NCI-H526 (cell line): Measurements from ENCODE around the gene WFIKKN2.
"Not testable (repeated sequence)": the region's sequence is repeated elsewhere in the genome, so short reads cannot be mapped to it uniquely, and the experiment has no call there.

Experiments
- DNase-seq, 2 experiments: peaks; one replicate each; lab custom pipeline; 2025; lab: John Stamatoyannopoulos, UW

WFIKKN2 gene

DNA sequence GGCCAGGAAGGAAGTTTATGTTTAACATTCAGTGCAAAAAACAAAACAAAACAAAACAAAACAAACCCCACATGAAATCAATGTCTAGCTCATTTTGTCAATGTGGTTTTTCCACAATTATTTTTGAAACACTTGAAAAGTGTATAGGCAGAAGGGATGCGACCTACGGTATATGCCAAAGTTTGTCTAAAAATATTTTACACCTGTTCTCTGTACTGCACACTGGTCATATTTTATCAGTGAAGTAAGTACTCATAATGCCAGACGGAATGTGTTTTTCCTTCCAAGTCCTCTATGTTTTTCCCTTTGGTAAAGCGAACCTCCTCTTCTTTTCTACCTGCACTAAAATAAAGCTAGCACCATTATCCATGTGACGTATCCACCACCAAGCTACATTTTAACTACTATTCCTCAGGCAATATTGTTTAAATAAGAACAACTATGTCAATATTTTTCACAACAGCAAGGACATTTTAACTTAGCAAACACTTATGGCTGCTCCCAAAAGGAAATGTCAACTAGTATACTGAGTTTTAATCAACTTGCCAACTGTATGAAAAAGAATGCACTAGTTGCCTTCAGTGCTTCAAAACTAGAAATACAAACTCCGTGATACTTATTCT is 20.4 kb downstream of the WFIKKN2 start:
- DNase-seq: no peak

GRCh38 chr17:50856431-50856830 is 21.0 kb downstream of the WFIKKN2 start:
- no peak for DNase-seq

- no peak for DNase-seq
These were observed 23.3 kb downstream of the WFIKKN2 start for GRCh38 chr17:50858486-50859225.

DNA sequence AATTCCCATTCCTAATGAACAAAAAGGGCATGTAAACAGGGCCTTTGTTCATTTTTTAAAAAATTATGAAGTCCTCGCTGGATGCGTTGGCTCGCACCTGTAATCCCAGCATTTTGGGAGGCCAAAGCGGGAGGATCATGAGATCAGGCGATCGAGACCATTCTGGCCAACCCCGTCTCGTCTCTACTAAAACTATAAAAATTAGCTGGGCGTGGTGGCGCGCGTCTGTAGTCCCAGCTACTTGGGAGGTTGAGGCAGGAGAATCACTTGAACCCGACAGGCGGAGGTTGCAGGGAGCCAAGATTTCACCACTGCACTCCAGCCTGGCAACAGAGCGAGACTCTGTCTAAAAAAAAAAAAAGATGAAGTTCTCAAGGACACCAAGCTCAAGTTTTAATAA is 24.3 kb downstream of the WFIKKN2 start:
- not testable (repeated sequence) for DNase-seq

GRCh38 chr17:50861334-50861676 is 25.9 kb downstream of the WFIKKN2 start:
- DNase-seq: no peak

GRCh38 chr17:50861822-50862528 is 26.6 kb downstream of the WFIKKN2 start:
- DNase-seq: no peak

- peak; percentile 32 to 80 for DNase-seq
These were observed 27.9 kb downstream of the WFIKKN2 start for GRCh38 chr17:50863221-50863843.

- DNase-seq: no peak
These were observed 28.5 kb downstream of the WFIKKN2 start for GRCh38 chr17:50863931-50864330.

DNA sequence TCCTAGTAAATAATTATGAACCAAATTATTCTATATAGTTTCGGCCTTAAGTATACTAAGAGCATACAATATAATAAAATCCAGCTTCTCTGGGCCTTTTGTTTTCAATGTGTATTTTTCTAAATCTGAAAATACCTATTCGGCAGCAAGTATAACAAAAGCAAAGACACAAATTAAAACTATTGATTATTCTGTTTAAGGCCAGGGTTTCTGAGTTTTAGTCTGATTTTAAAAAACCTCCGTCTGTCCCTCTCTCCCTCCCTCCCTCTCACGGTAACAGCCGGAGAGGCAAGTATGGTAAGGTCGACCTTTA is 29.3 kb downstream of the WFIKKN2 start:
- DNase-seq: no peak

DNA sequence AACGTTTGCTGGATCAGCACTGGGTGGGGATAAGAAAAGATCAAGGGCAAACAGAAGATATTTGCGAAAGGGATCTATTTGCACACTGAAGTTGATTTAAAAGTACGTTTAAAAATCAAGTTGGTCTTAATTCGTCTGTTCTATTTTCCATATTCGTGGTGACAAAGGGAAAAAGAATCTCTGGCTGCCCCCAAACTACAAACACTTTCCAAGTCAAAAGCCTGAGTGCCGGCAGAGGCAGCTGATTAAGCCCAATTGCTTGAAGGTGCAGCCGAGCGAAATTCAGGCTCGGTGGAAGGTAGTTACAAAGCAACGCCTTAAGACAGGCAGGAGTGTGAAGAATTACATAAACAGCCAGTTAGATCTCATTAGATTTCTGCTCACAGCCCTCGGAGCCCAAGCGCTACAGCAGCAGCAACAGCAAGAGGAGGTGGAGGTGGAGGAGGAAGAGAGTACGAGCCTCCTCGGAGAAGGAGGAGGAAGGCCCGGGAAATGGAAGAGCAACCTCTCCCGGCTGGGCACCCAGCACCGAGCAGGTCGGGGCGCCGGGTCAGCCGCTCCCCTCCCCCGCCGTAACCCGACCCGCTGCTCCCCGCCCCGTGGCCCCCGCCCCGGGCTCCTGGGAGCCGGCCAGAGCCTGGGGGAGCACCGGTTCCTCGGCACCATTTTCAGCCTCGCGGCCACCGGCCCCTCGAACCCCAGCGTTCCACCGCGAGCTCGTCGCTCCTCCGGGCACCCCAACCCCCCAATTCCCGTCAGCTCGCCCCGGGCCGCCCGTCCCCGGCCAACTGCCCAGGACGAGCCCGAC is 29.9 kb downstream of the WFIKKN2 start:
- peak; percentile 60 to 64 for DNase-seq

DNA sequence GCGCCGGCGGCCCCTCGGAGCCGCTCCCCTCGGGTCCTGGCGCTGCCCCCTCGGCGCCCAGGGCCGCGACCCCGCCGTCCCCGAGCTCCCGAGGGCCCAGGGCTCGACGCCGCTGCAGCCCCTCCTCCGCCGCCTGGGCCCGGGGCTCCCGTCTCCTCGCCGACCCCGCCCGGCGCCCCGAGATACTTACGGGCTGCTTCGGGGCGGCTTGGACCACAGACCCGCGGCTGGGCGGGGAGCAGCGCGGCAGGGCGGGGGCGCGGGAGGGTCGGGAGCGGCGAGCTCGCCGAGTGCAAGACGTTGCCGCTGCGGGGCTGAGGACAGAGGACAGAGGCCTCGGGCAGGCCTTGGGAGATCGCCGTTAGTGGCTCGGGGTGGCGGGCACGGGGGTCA is 30.5 kb downstream of the WFIKKN2 start:
- no peak for DNase-seq

GRCh38 chr17:50866261-50866949 is 31.0 kb downstream of the WFIKKN2 start, which contains the start of gene TOB1:
Gene TOB1 (minus strand): TSS chr17:50866354. CDS start chr17:50864017, 2,337 bp downstream.
- DNase-seq: peak; percentile 98 to 99

GRCh38 chr17:50866950-50867362 is 31.6 kb downstream of the WFIKKN2 start:
- DNase-seq: peak; percentile 93 to 95

DNA sequence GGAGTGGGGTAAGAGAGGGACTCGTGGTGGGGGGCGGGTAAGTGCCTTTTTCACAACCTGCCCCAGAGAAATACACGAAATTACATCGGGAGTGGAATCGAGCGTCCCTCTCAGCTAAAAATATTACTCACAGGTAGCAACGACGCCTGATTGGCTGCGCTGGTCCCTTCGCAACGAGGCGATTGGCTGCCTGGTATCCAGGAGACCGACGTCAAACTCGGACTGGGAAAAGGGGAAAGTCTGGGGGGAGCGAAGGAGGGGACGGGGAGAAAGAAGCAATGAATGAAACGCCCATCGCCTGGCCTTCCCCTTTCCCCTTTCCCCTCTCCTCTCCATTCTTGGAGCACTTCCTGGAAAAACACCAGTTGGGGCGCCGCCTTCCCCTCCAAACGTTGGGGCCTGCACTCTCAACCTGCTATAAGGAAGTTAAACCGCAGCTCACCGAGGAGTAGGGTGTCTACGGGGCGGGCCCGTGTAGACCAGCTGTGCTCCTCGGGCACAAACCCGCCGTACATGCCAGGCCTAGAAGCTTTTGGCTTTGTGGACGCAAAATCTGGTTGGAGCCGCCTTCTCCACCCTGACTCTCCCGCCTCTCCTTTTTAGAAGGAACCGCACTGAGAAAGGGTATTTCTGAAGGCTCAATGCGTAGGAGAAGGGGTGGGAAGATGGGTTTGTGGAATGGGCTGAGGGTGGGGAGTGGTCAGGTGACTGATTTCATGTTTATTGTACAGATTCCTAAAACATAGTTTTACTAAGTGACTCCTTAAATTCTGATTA is 32.2 kb downstream of the WFIKKN2 start:
- DNase-seq: peak; percentile 98 to 99

GRCh38 chr17:50868140-50868438 is 32.7 kb downstream of the WFIKKN2 start:
- DNase-seq: no peak

- DNase-seq: no peak
These were observed 33.2 kb downstream of the WFIKKN2 start for GRCh38 chr17:50868602-50869001.

- DNase-seq: no peak
These were observed 36.0 kb downstream of the WFIKKN2 start for GRCh38 chr17:50871364-50871763.

- DNase-seq: no peak
These were observed 36.5 kb downstream of the WFIKKN2 start for GRCh38 chr17:50871898-50872297.

- DNase-seq: no peak
These were observed 37.5 kb downstream of the WFIKKN2 start for GRCh38 chr17:50872710-50873424.

DNA sequence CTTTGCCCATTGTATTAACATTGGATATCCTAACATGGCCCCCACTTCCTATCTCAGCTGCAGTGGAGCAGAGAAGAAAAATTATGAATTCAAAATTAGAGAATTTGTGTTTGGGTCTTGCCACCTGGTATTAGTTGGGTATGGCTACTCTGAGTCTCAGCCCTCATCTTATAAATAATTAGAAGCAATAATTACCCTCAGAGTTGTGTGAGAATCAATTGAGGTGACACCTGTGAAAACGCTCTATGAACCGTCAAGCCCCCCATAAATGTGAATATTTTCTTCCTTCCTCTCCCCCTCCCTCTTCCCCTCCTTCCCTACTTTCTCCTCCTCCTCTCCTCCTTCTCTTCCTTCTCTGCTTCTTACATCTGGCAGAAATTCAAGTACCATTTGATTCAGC is 39.7 kb downstream of the WFIKKN2 start:
- DNase-seq: no peak
